Activated CD4-positive, alpha-beta memory T cell treated with anti-CD3 and anti-CD28 coated beads for 36 hours (primary cell): ENCODE measurements around the gene TULP3. TPM values are rescaled to one million over a fixed set of nuclear protein-coding genes. Genes with fewer than 3 reads are reported as not detected.

ENCODE experiments used
- CTCF ChIA-PET: fragments of 350-600 bp; sonication (Branson Sonifier 250); formaldehyde crosslinking; loops from one replicate; lab custom pipeline; 2021; ENCODE audit warnings: antibody characterized with exemption, inconsistent platforms; lab: Charles Lee
- POLR2A ChIA-PET: fragments of 350-600 bp; sonication (Branson Sonifier 250); formaldehyde crosslinking; loops from one replicate; lab custom pipeline; 2021; ENCODE audit warnings: antibody characterized with exemption; lab: Charles Lee
- DNase-seq: peaks from one replicate; pipeline ENCODE4 v3.0.0-alpha.2; 2020
- H3K27ac Mint-ChIP-seq: one replicate; pipeline ENCODE4 v1.8.0; 2021; ENCODE audit warnings: mixed read lengths
- H3K27me3 Mint-ChIP-seq: one replicate; pipeline ENCODE4 v1.8.0; 2021; ENCODE audit warnings: mixed read lengths
- H3K36me3 Mint-ChIP-seq: one replicate; pipeline ENCODE4 v1.8.0; 2021; ENCODE audit warnings: mixed read lengths
- H3K4me1 Mint-ChIP-seq: one replicate; pipeline ENCODE4 v1.8.0; 2021; ENCODE audit warnings: low read depth, mixed read lengths
- H3K4me3 Mint-ChIP-seq: one replicate; pipeline ENCODE4 v1.8.0; 2021; ENCODE audit warnings: mild to moderate bottlenecking, mixed read lengths
- H3K9me3 Mint-ChIP-seq: one replicate; pipeline ENCODE4 v1.8.0; 2021; ENCODE audit warnings: mixed read lengths
- intact Hi-C: fragments of 100-400 bp; cut with micrococcal nuclease; formaldehyde crosslinking; loops from one replicate; pipeline ENCODE4 v1.15.1; 2023
- total RNA-seq, 2 experiments: library from RNA; stranded (reverse); gene quantifications; one replicate each; pipeline ENCODE4 v1.2.3, GENCODE V29; 2021

TULP3 gene
- total RNA-seq, 2 experiments from 2014 or later, result 5.5 to 6.5 TPM

- H3K36me3 Mint-ChIP-seq, result no peaks in the 10 kb centered on the region
- H3K9me3 Mint-ChIP-seq, result no peaks in the 10 kb centered on the region
- intact Hi-C loops, result no loop called here
- no peak for DNase-seq
- H3K27me3 Mint-ChIP-seq, result no peaks in the 10 kb centered on the region
- H3K4me1 Mint-ChIP-seq, result peaks cover 7% of the 10 kb centered on the region
- POLR2A ChIA-PET, result no interaction called here
- H3K4me3 Mint-ChIP-seq, result no peak overlapping the region
- H3K27ac Mint-ChIP-seq, result no peak overlapping the region
- CTCF ChIA-PET, result no interaction called here
Observed at GRCh38 chr12:2897418-2897817, 6.7 kb downstream of the TULP3 start.

DNA sequence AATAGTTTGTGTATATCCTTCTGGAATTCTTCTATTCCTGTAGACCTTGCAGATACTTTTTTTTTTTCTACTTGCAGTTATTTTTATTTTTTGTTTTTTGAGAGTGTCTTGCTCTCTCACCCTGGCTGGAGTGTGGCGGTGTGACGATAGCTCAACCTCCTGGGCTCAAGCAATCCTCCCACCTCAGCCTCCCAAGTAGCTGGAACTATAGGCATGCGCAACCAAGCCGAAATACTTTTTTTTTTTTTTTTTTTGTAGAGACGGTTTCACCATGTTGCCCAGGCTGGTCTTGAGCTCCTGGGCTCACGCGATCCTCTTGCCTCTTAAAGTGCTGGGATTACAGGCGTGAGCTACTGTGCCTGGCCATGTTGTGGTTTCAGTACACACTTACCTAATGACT lies 10.0 kb downstream of the TULP3 start:
- no peak for DNase-seq
- H3K9me3 Mint-ChIP-seq, result no peaks in the 10 kb centered on the region
- ChIA-PET POLR2A (interaction anchor here (0.7 kb wide), 1 partner anchor 78 kb away, joined by 3 read pairs; no protein-coding TSS in a partner anchor), CTCF (interaction anchor here (0.6 kb wide), 1 partner anchor 710 kb away, joined by 3 read pairs; no protein-coding TSS in a partner anchor)
- no peaks in the 10 kb centered on the region for H3K36me3 Mint-ChIP-seq
- intact Hi-C loops, result no loop called here
- H3K27me3 Mint-ChIP-seq, result no peaks in the 10 kb centered on the region
- H3K4me1 Mint-ChIP-seq, result no peaks in the 10 kb centered on the region
- no peak overlapping the region for H3K27ac Mint-ChIP-seq
- no peak overlapping the region for H3K4me3 Mint-ChIP-seq

DNA sequence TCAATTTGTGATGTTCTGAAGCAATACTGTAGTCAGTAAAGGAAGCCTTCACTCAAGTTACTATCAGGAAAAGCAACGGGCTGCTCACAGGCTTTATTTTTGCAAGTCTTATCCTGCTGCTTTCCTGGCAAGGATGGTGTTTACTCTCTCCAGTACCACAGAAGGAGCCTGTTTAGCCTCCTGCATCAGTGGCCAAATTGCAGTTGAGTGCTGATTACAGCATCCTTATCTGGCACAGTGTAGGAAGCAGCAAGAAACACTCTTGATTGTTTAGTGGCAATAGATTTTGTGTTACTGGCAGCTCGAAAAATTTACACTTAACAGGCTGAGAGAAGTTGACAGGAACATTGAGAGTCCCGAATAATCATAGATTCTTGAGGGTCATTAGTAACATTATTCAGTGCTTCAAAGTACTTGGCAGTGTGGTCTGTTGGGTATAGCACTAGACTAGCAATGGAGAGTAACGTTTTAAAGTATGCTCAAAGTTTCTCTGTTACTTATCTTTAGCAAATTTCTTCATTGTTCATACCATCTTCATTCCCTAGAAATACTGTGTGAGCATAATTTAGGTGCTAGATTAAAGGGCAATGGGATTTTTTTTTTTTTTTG lies 11.7 kb downstream of the TULP3 start:
- Mint-ChIP-seq H3K4me3 (no peak overlapping the region), H3K4me1 (no peaks in the 10 kb centered on the region), H3K36me3 (no peaks in the 10 kb centered on the region), H3K27me3 (no peaks in the 10 kb centered on the region), H3K27ac (no peak overlapping the region), H3K9me3 (no peaks in the 10 kb centered on the region)
- no peak for DNase-seq
- POLR2A ChIA-PET, result interaction anchor here (0.6 kb wide), 1 partner anchor 35 kb away, joined by 3 read pairs; no protein-coding TSS in a partner anchor
- intact Hi-C loops, result no loop called here
- CTCF ChIA-PET, result no interaction called here

DNA sequence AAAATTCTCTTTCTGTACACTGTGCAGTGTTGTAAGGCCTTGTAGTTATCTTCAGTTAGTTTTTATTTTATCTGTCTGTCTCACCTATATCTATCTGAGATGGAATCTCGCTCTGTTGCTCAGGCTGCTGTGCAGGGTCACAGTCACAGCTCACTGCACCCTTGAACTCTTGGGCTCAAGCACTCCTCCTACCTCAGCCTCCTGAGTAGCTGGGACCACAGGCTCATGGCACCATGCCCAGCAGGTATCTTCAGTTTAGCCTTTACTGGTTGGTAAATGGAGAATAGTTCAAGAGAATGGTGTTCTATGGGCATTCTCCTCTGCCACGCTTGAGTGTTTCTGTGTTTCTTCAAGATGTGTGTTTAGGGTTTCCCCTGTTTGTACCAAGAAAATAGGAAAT lies 13.6 kb downstream of the TULP3 start:
- no peak overlapping the region for H3K27ac Mint-ChIP-seq
- no peaks in the 10 kb centered on the region for H3K4me1 Mint-ChIP-seq
- POLR2A ChIA-PET, result no interaction called here
- DNase-seq, result no peak
- H3K4me3 Mint-ChIP-seq, result no peak overlapping the region
- H3K9me3 Mint-ChIP-seq, result no peaks in the 10 kb centered on the region
- H3K27me3 Mint-ChIP-seq, result no peaks in the 10 kb centered on the region
- no peaks in the 10 kb centered on the region for H3K36me3 Mint-ChIP-seq
- CTCF ChIA-PET, result no interaction called here
- intact Hi-C loops, result no loop called here

DNA sequence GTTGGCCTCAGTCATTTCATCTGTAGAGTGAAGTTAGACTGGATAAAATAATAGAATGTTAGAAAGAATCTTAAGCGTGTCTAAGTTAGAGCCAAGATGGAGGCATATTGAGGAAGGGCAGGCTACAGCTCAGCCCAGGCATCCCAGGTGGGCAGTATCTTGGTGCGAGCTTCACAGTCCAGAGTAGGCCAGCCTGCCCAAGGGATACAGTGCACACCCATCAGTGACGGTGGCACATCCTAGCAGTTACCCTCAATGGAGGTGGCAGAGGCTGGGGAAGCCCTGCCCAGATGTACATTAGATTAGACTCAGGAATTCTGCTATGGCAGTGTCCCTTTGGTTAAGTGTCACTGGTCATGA lies 21.5 kb downstream of the TULP3 start:
- ChIA-PET POLR2A (no interaction called here), CTCF (interaction anchor here (0.6 to 1.2 kb wide), 3 partner anchors 32 to 67 kb away, joined by 3 read pairs; no protein-coding TSS in a partner anchor)
- H3K4me1 Mint-ChIP-seq, result no peaks in the 10 kb centered on the region

GRCh38 chr12:2919249-2919648 lies 28.6 kb downstream of the TULP3 start:
- intact Hi-C loops, result no loop called here
- CTCF ChIA-PET, result no interaction called here
- peaks cover 5% of the 10 kb centered on the region for H3K36me3 Mint-ChIP-seq

More for the DNA sequence above, 21.5 kb downstream of the TULP3 start:
- DNase-seq, result no peak
- Mint-ChIP-seq H3K27ac (no peak overlapping the region), H3K36me3 (peaks cover 8% of the 10 kb centered on the region), H3K27me3 (no peaks in the 10 kb centered on the region), H3K4me3 (no peak overlapping the region), H3K9me3 (no peaks in the 10 kb centered on the region)
- intact Hi-C loops, result no loop called here

GRCh38 chr12:2922329-2922728 lies 31.6 kb downstream of the TULP3 start:
- Mint-ChIP-seq H3K4me1 (peaks cover 11% of the 10 kb centered on the region), H3K27me3 (no peaks in the 10 kb centered on the region), H3K4me3 (no peak overlapping the region), H3K27ac (no peak overlapping the region), H3K36me3 (peaks cover 3% of the 10 kb centered on the region), H3K9me3 (no peaks in the 10 kb centered on the region)
- CTCF ChIA-PET, result no interaction called here
- POLR2A ChIA-PET, result no interaction called here
- DNase-seq, result no peak
- intact Hi-C loops, result no loop called here

More at GRCh38 chr12:2919249-2919648, 28.6 kb downstream of the TULP3 start:
- Mint-ChIP-seq H3K4me1 (peaks cover 2% of the 10 kb centered on the region), H3K27ac (no peak overlapping the region), H3K9me3 (no peaks in the 10 kb centered on the region), H3K27me3 (no peaks in the 10 kb centered on the region), H3K4me3 (no peak overlapping the region)
- POLR2A ChIA-PET, result no interaction called here
- DNase-seq, result no peak

DNA sequence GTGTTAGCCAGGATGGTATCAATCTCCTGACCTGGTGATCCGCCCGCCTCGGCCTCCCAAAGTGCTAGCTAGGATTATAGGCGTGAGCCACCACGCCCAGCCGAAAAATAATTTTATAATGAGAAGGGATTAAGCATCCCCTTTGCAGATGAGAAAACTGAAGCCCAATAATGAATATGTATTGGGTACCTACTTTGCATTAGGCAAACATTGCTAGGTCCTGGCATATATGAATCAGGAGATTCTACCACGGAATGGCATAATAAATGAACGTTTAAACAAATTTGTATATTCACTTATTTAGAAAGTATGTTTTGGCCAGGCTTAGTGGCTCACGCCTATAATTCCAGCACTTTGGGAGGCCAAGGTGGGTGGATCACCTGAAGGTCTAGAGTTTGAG lies 32.4 kb downstream of the TULP3 start:
- DNase-seq, result no peak
- peaks cover 11% of the 10 kb centered on the region for H3K4me1 Mint-ChIP-seq
- no peaks in the 10 kb centered on the region for H3K9me3 Mint-ChIP-seq
- ChIA-PET CTCF (no interaction called here), POLR2A (no interaction called here)
- H3K4me3 Mint-ChIP-seq, result no peak overlapping the region
- intact Hi-C loops, result no loop called here
- no peak overlapping the region for H3K27ac Mint-ChIP-seq
- H3K27me3 Mint-ChIP-seq, result no peaks in the 10 kb centered on the region
- peaks cover 9% of the 10 kb centered on the region for H3K36me3 Mint-ChIP-seq

DNA sequence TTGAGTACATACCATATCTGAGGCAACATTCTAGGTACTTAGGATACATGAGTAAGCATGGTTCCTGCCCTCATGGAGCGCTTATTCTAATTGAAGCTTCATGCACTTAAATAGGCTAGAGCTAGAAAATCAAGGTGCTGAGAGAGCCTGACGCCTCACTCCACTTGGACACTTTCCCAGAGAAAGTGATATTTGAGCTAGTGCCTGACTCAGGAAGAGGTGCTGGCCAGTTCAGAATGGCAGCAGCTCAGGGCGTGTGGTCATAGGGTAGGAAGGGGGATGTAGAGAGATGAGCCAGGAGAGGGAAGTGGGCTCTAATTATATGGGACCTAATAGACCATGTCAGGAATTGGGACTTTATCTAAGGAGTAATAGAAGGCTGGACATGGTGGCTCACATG lies 33.3 kb downstream of the TULP3 start:
- DNase-seq, result no peak
- no peak overlapping the region for H3K27ac Mint-ChIP-seq
- no peak overlapping the region for H3K4me3 Mint-ChIP-seq
- peaks cover 9% of the 10 kb centered on the region for H3K36me3 Mint-ChIP-seq
- peaks cover 11% of the 10 kb centered on the region for H3K4me1 Mint-ChIP-seq
- ChIA-PET CTCF (interaction anchor here (1.4 kb wide), 1 partner anchor 70 kb away, joined by 4 read pairs; no protein-coding TSS in a partner anchor), POLR2A (no interaction called here)
- H3K9me3 Mint-ChIP-seq, result no peaks in the 10 kb centered on the region
- intact Hi-C loops, result no loop called here
- H3K27me3 Mint-ChIP-seq, result no peaks in the 10 kb centered on the region

DNA sequence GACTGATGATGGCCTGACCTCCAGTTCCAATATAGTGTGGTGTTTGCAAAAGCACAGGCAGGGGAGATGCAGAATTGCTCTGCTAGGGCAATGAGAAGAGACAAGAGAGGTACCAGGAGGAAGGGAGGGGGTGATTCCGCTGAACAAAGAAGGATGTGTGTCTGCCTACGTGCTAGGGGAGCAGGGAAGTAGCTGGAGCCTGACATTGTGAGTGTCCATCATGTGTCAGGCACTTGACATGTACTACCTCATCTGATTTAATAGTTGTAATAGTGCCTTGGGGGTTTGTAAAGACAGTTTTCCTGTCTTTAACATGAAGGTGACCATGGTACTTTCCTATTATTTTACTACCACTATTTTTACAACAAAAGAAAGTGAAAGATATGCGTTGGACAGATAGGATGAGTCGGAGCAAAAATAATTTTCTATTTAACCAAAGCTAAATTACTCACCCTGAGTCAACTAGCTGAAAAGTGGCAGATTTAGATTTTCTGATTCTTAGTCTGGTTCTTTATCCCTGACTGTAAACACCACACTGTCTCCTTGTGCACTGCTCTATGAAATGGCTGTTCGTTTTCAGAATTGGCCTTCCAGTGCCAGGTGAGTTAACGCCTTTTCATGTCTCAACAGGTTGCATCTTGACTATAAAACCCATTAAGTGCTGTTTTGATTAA lies 34.8 kb downstream of the TULP3 start:
- CTCF ChIA-PET, result interaction anchor here (0.6 to 0.7 kb wide), 2 partner anchors 10 to 41 kb away, joined by 3 to 4 read pairs; no protein-coding TSS in a partner anchor
- Mint-ChIP-seq H3K27ac (no peak overlapping the region), H3K36me3 (peaks cover 13% of the 10 kb centered on the region), H3K9me3 (no peaks in the 10 kb centered on the region), H3K4me1 (peaks cover 11% of the 10 kb centered on the region), H3K27me3 (no peaks in the 10 kb centered on the region), H3K4me3 (no peak overlapping the region)
- DNase-seq, result no peak
- POLR2A ChIA-PET, result no interaction called here
- intact Hi-C loops, result loop anchor here (1.0 kb wide), 1 partner anchor 38 kb away; no protein-coding TSS in a partner anchor

DNA sequence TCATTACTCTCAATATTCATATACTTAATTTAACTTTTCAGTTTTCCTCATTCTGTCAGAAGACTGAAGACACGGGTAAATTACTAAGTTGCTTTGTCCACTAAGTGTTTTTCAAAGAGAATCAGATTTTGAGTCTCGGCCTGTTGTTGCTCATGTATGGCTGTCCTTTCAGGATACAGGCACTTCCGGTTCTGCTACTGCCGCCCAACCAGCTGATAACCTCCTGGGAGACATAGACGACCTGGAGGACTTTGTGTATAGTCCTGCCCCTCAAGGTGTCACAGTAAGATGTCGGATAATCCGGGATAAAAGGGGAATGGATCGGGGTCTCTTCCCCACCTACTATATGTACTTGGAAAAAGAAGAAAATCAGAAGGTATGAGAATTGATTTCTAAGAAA lies 40.2 kb downstream of the TULP3 start:
- Mint-ChIP-seq H3K4me1 (peaks cover 2% of the 10 kb centered on the region), H3K4me3 (no peak overlapping the region), H3K27me3 (no peaks in the 10 kb centered on the region), H3K36me3 (peaks cover 20% of the 10 kb centered on the region), H3K27ac (no peak overlapping the region), H3K9me3 (no peaks in the 10 kb centered on the region)
- POLR2A ChIA-PET, result no interaction called here
- CTCF ChIA-PET, result no interaction called here
- DNase-seq, result no peak
- intact Hi-C loops, result no loop called here

DNA sequence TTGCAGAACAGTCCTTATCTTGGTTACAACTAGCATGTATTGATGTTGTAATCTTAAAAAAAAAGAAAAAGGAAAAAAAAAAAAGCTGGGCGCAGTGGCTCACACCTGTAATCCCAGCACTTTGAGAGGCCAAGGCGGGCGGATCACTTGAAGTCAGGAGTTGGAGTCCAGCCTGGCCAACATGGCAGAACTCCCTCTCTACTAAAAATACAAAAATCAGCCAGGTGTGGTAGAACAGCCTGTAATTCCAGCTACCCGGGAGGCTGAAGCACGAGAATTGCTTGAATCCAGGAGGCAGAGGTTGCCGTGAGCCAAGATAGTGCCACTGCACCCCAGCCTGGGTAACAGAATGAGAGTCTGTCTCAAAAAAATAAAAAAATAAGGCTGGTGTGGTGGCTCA lies 42.9 kb downstream of the TULP3 start:
- intact Hi-C loops, result no loop called here
- DNase-seq, result no peak
- peaks cover 14% of the 10 kb centered on the region for H3K36me3 Mint-ChIP-seq
- no peaks in the 10 kb centered on the region for H3K4me1 Mint-ChIP-seq
- CTCF ChIA-PET, result no interaction called here
- no peaks in the 10 kb centered on the region for H3K9me3 Mint-ChIP-seq
- POLR2A ChIA-PET, result no interaction called here
- H3K4me3 Mint-ChIP-seq, result no peak overlapping the region
- no peak overlapping the region for H3K27ac Mint-ChIP-seq
- H3K27me3 Mint-ChIP-seq, result no peaks in the 10 kb centered on the region
